ENCODE measurements around the gene VAV3. TPM values are rescaled to one million over a fixed set of nuclear protein-coding genes. Genes with fewer than 3 reads are reported as not detected.

Gene VAV3
- total RNA-seq, 1 donor from 2014 or later, result 2.9 TPM

GRCh38 chr1:107883562-107883961 lies 81.4 kb downstream of the VAV3 start:
- H3K27ac Mint-ChIP-seq (ENCODE audit: unreplicated experiment), result no peak overlapping the region
- H3K4me1 Mint-ChIP-seq, result no peaks in the 10 kb centered on the region
- H3K4me3 Mint-ChIP-seq, result no peak overlapping the region
- H3K27me3 Mint-ChIP-seq (ENCODE audit: low read depth), result no peaks in the 10 kb centered on the region
- DNase-seq (ENCODE audit: low read depth, low spot score), result no peak
- TF ChIP-seq CTCF (conservative IDR thresholded peaks at IDR 0.05), result no peak
- no peaks in the 10 kb centered on the region for H3K9me3 Mint-ChIP-seq
- H3K36me3 Mint-ChIP-seq (ENCODE audit: low read depth), result no peaks in the 10 kb centered on the region

GRCh38 chr1:107879927-107880326 lies 85.1 kb downstream of the VAV3 start:
- H3K4me3 Mint-ChIP-seq, result no peak overlapping the region
- H3K9me3 Mint-ChIP-seq, result peaks cover 3% of the 10 kb centered on the region
- H3K27me3 Mint-ChIP-seq (ENCODE audit: low read depth), result no peaks in the 10 kb centered on the region
- no peaks in the 10 kb centered on the region for H3K4me1 Mint-ChIP-seq
- no peak for TF ChIP-seq CTCF (conservative IDR thresholded peaks at IDR 0.05)
- H3K36me3 Mint-ChIP-seq (ENCODE audit: low read depth), result no peaks in the 10 kb centered on the region
- no peak overlapping the region for H3K27ac Mint-ChIP-seq (ENCODE audit: unreplicated experiment)
- no peak for DNase-seq (ENCODE audit: low read depth, low spot score)

GRCh38 chr1:107879346-107879745 lies 85.6 kb downstream of the VAV3 start:
- Mint-ChIP-seq H3K27me3 (ENCODE audit: low read depth) (no peaks in the 10 kb centered on the region), H3K4me3 (no peak overlapping the region), H3K4me1 (no peaks in the 10 kb centered on the region), H3K27ac (ENCODE audit: unreplicated experiment) (no peak overlapping the region), H3K9me3 (peaks cover 3% of the 10 kb centered on the region), H3K36me3 (ENCODE audit: low read depth) (no peaks in the 10 kb centered on the region)
- DNase-seq (ENCODE audit: low read depth, low spot score), result no peak
- no peak for TF ChIP-seq CTCF (conservative IDR thresholded peaks at IDR 0.05)

- Mint-ChIP-seq H3K4me3 (no peak overlapping the region), H3K27ac (ENCODE audit: unreplicated experiment) (no peak overlapping the region), H3K9me3 (peaks cover 3% of the 10 kb centered on the region), H3K4me1 (no peaks in the 10 kb centered on the region), H3K36me3 (ENCODE audit: low read depth) (no peaks in the 10 kb centered on the region), H3K27me3 (ENCODE audit: low read depth) (no peaks in the 10 kb centered on the region)
- DNase-seq (ENCODE audit: low read depth, low spot score), result no peak
- no peak for TF ChIP-seq CTCF (conservative IDR thresholded peaks at IDR 0.05)
Observed at GRCh38 chr1:107877745-107878144, 87.2 kb downstream of the VAV3 start.

GRCh38 chr1:107877092-107877491 lies 87.9 kb downstream of the VAV3 start:
- no peaks in the 10 kb centered on the region for H3K36me3 Mint-ChIP-seq (ENCODE audit: low read depth)
- no peaks in the 10 kb centered on the region for H3K27me3 Mint-ChIP-seq (ENCODE audit: low read depth)
- H3K27ac Mint-ChIP-seq (ENCODE audit: unreplicated experiment), result no peak overlapping the region
- H3K4me3 Mint-ChIP-seq, result no peak overlapping the region
- H3K4me1 Mint-ChIP-seq, result no peaks in the 10 kb centered on the region
- no peak for TF ChIP-seq CTCF (conservative IDR thresholded peaks at IDR 0.05)
- no peak for DNase-seq (ENCODE audit: low read depth, low spot score)
- peaks cover 3% of the 10 kb centered on the region for H3K9me3 Mint-ChIP-seq

- no peak for TF ChIP-seq CTCF (conservative IDR thresholded peaks at IDR 0.05)
- Mint-ChIP-seq H3K36me3 (ENCODE audit: low read depth) (peaks cover under 1% of the 10 kb centered on the region), H3K9me3 (peaks cover 3% of the 10 kb centered on the region), H3K27ac (ENCODE audit: unreplicated experiment) (no peak overlapping the region), H3K4me3 (no peak overlapping the region), H3K27me3 (ENCODE audit: low read depth) (no peaks in the 10 kb centered on the region), H3K4me1 (no peaks in the 10 kb centered on the region)
- no peak for DNase-seq (ENCODE audit: low read depth, low spot score)
Observed at GRCh38 chr1:107875689-107876088, 89.3 kb downstream of the VAV3 start.
